ENCODE measurements around the gene TRABD2B. TPM values are rescaled to one million over a fixed set of nuclear protein-coding genes. Genes with fewer than 3 reads are reported as not detected.

The TRABD2B gene
- total RNA-seq, 2 donors from 2014 or later: 3.8 to 10.7 TPM

GRCh38 chr1:47793563-47793962, 203.6 kb downstream of the TRABD2B start:
- no peak for TF ChIP-seq CTCF (IDR thresholded peaks at IDR 0.05)
- DNase-seq (ENCODE audit: low spot score): no peak
- Histone ChIP-seq H3K27ac (no peak overlapping the region), H3K9me3 (no peaks in the 10 kb centered on the region), H3K36me3 (no peaks in the 10 kb centered on the region), H3K4me1 (ENCODE audit: control insufficient read depth in 1 of 2, low read depth in 2 of 2) (peaks cover 3 to 22% of the 10 kb centered on the region in 2 donors), H3K27me3 (replicated peaks; ENCODE audit: insufficient read depth) (no peaks in the 10 kb centered on the region), H3K4me3 (no peak overlapping the region)
- ATAC-seq (ENCODE audit: insufficient number of reproducible peaks, low FRiP score, low read depth): no peak

- no peaks in the 10 kb centered on the region for H3K36me3 ChIP-seq
- ATAC-seq (ENCODE audit: insufficient number of reproducible peaks, low FRiP score, low read depth) (no peak), DNase-seq (ENCODE audit: low spot score) (no peak)
- no peaks in the 10 kb centered on the region for H3K27me3 ChIP-seq (replicated peaks; ENCODE audit: insufficient read depth)
- no peaks in the 10 kb centered on the region for H3K9me3 ChIP-seq
- H3K27ac ChIP-seq: no peak overlapping the region
- peaks cover 3 to 22% of the 10 kb centered on the region in 2 donors for H3K4me1 ChIP-seq (ENCODE audit: control insufficient read depth in 1 of 2, low read depth in 2 of 2)
- no peak for TF ChIP-seq CTCF (IDR thresholded peaks at IDR 0.05)
- H3K4me3 ChIP-seq: no peak overlapping the region
These were observed 204.4 kb downstream of the TRABD2B start for GRCh38 chr1:47792779-47793178.

- no peak for TF ChIP-seq CTCF (IDR thresholded peaks at IDR 0.05)
- Histone ChIP-seq H3K36me3 (no peaks in the 10 kb centered on the region), H3K27ac (no peak overlapping the region), H3K27me3 (replicated peaks; ENCODE audit: insufficient read depth) (no peaks in the 10 kb centered on the region), H3K9me3 (no peaks in the 10 kb centered on the region), H3K4me3 (no peak overlapping the region), H3K4me1 (ENCODE audit: control insufficient read depth in 1 of 2, low read depth in 2 of 2) (peaks cover 3 to 22% of the 10 kb centered on the region in 2 donors)
- ATAC-seq (ENCODE audit: insufficient number of reproducible peaks, low FRiP score, low read depth) (no peak), DNase-seq (ENCODE audit: low spot score) (no peak)
These were observed 205.1 kb downstream of the TRABD2B start for GRCh38 chr1:47791879-47792608.

GRCh38 chr1:47788761-47789160, 208.4 kb downstream of the TRABD2B start:
- no peaks in the 10 kb centered on the region for H3K9me3 ChIP-seq
- no peak for ATAC-seq (ENCODE audit: insufficient number of reproducible peaks, low FRiP score, low read depth)
- H3K36me3 ChIP-seq: no peaks in the 10 kb centered on the region
- no peak overlapping the region for H3K4me3 ChIP-seq
- H3K27me3 ChIP-seq (replicated peaks; ENCODE audit: insufficient read depth): no peaks in the 10 kb centered on the region
- peaks cover 23 to 50% of the 10 kb centered on the region in 2 donors for H3K4me1 ChIP-seq (ENCODE audit: control insufficient read depth in 1 of 2, low read depth in 2 of 2)
- no peak for DNase-seq (ENCODE audit: low spot score)
- no peak for TF ChIP-seq CTCF (IDR thresholded peaks at IDR 0.05)
- no peak overlapping the region for H3K27ac ChIP-seq

GRCh38 chr1:47787560-47787959, 209.6 kb downstream of the TRABD2B start:
- H3K9me3 ChIP-seq: no peaks in the 10 kb centered on the region
- no peak for ATAC-seq (ENCODE audit: insufficient number of reproducible peaks, low FRiP score, low read depth)
- no peak overlapping the region for H3K4me3 ChIP-seq
- no peaks in the 10 kb centered on the region for H3K27me3 ChIP-seq (replicated peaks; ENCODE audit: insufficient read depth)
- DNase-seq (ENCODE audit: low spot score): no peak
- TF ChIP-seq CTCF (IDR thresholded peaks at IDR 0.05): no peak
- H3K4me1 ChIP-seq (ENCODE audit: control insufficient read depth in 1 of 2, low read depth in 2 of 2): peaks cover 23 to 56% of the 10 kb centered on the region in 2 donors
- no peaks in the 10 kb centered on the region for H3K36me3 ChIP-seq
- no peak overlapping the region for H3K27ac ChIP-seq
